ENCODE results near the gene BRAF.

GRCh38 chr7:140924821-140925421 is at the start of gene BRAF:
- no peak for TF ChIP-seq CTCF (IDR thresholded peaks at IDR 0.05; ENCODE audit: poor library complexity)
- no peak for TF ChIP-seq EZH2 (IDR thresholded peaks at IDR 0.05; ENCODE audit: borderline replicate concordance)
- TF ChIP-seq EZH2phosphoT487 (IDR thresholded peaks at IDR 0.05; ENCODE audit: low read depth, severe bottlenecking, unreplicated experiment), result no peak
